Mesenchymal stem cell (in vitro differentiated cells and primary cell): ENCODE measurements around the gene VWA3A.

Source experiments
- DNase-seq: peaks from one replicate; pipeline ENCODE4 v3.0.0-alpha.2; 2013
- H2AFZ ChIP-seq: one replicate; pipeline ENCODE4 v1.6.1; 2013; ENCODE audit warnings: low read depth, mild to moderate bottlenecking, control low read depth, inconsistent platforms, low read length, moderate library complexity
- H2AK5ac ChIP-seq: 2 replicates; pipeline ENCODE4 v1.6.1; 2013; ENCODE audit warnings: low read length, moderate library complexity, mild to moderate bottlenecking, inconsistent platforms; ENCODE audit not compliant: severe bottlenecking
- H2BK120ac ChIP-seq: one replicate; pipeline ENCODE4 v1.6.1; 2013; ENCODE audit warnings: low read depth, mild to moderate bottlenecking, inconsistent platforms, low read length, moderate library complexity
- H2BK12ac ChIP-seq, 2 experiments: one replicate each; pipeline ENCODE4 v1.6.1; 2013; ENCODE audit warnings: inconsistent platforms in 2 of 2, low read length in 2 of 2, mild to moderate bottlenecking in 2 of 2, moderate library complexity in 2 of 2, control low read depth in 1 of 2
- H2BK15ac ChIP-seq: one replicate; pipeline ENCODE4 v1.6.1; 2013; ENCODE audit warnings: mild to moderate bottlenecking, low read depth, inconsistent platforms; ENCODE audit not compliant: poor library complexity, severe bottlenecking
- H2BK5ac ChIP-seq: 2 replicates; pipeline ENCODE4 v1.6.1; 2013; ENCODE audit warnings: low read depth, mild to moderate bottlenecking, low read length, control low read depth, inconsistent platforms; ENCODE audit not compliant: poor library complexity, severe bottlenecking
- H3K14ac ChIP-seq, 2 experiments: one replicate each; pipeline ENCODE4 v1.6.1; 2013; ENCODE audit warnings: inconsistent platforms in 2 of 2, low read length in 2 of 2, control low read depth in 1 of 2, mild to moderate bottlenecking in 1 of 2, moderate library complexity in 1 of 2
- H3K18ac ChIP-seq, 2 experiments: one replicate each; pipeline ENCODE4 v1.6.1; 2013; ENCODE audit warnings: inconsistent platforms in 2 of 2, low read length in 2 of 2, control low read depth in 1 of 2, low read depth in 1 of 2, mild to moderate bottlenecking in 1 of 2
- H3K23ac ChIP-seq, 2 experiments: one replicate each; pipeline ENCODE4 v1.6.1; 2013; ENCODE audit warnings: inconsistent platforms in 2 of 2, low read length in 2 of 2, mild to moderate bottlenecking in 2 of 2, moderate library complexity in 2 of 2, control low read depth in 1 of 2
- H3K27ac ChIP-seq: 2 replicates; pipeline ENCODE4 v1.5.1; 2013; ENCODE audit warnings: mild to moderate bottlenecking, moderate library complexity, low read length, control low read depth, inconsistent platforms; ENCODE audit not compliant: poor library complexity, severe bottlenecking
- H3K27me3 ChIP-seq, 2 experiments: 2 replicates each; pipeline versions ENCODE4 v1.6.1 to v1.7.0; 2013; ENCODE audit warnings: low read length in 2 of 2, mild to moderate bottlenecking in 2 of 2, moderate library complexity in 2 of 2, control low read depth in 1 of 2, inconsistent platforms in 1 of 2; ENCODE audit not compliant: control insufficient read depth in 1 of 2, insufficient read depth in 1 of 2
- H3K36me3 ChIP-seq, 2 experiments: 2 replicates each; pipeline versions ENCODE4 v1.6.1 to v1.7.0; 2013; ENCODE audit warnings: low read length in 2 of 2, control low read depth in 1 of 2, inconsistent platforms in 1 of 2, low read depth in 1 of 2, mild to moderate bottlenecking in 1 of 2; ENCODE audit not compliant: insufficient read depth in 2 of 2, control insufficient read depth in 1 of 2
- H3K4ac ChIP-seq, 2 experiments: one replicate each; pipeline ENCODE4 v1.6.1; 2013; ENCODE audit warnings: inconsistent platforms in 2 of 2, low read length in 2 of 2, mild to moderate bottlenecking in 2 of 2, moderate library complexity in 2 of 2, control low read depth in 1 of 2, low read depth in 1 of 2
- H3K4me1 ChIP-seq: 2 replicates; pipeline ENCODE4 v1.6.1; 2013; ENCODE audit warnings: low read depth, low read length, control low read depth; ENCODE audit not compliant: control insufficient read depth, insufficient read depth
- H3K4me2 ChIP-seq: 2 replicates; pipeline ENCODE4 v1.6.1; 2013; ENCODE audit warnings: low read length, mild to moderate bottlenecking, inconsistent platforms; ENCODE audit not compliant: poor library complexity, severe bottlenecking
- H3K4me3 ChIP-seq, 2 experiments: 2 replicates each; pipeline versions ENCODE4 v1.5.1 to v1.7.0; 2013; ENCODE audit warnings: low read length in 2 of 2, mild to moderate bottlenecking in 2 of 2, control low read depth in 1 of 2, low read depth in 1 of 2; ENCODE audit not compliant: insufficient read depth in 1 of 2
- H3K79me1 ChIP-seq: replicated peaks from 2 replicates; pipeline ENCODE4 v1.6.1; 2013; ENCODE audit warnings: mild to moderate bottlenecking, control low read depth, low read length, inconsistent platforms; ENCODE audit not compliant: poor library complexity, severe bottlenecking
- H3K9ac ChIP-seq: 2 replicates; pipeline ENCODE4 v1.7.0; 2013; ENCODE audit warnings: mild to moderate bottlenecking, low read length, moderate library complexity
- H3K9me3 ChIP-seq: 2 replicates; pipeline ENCODE4 v1.7.0; 2013; ENCODE audit warnings: mild to moderate bottlenecking, low read length; ENCODE audit not compliant: control insufficient read depth
- H4K8ac ChIP-seq: one replicate; pipeline ENCODE4 v1.6.1; 2013; ENCODE audit warnings: inconsistent platforms, mild to moderate bottlenecking, low read length, moderate library complexity
- H4K91ac ChIP-seq: one replicate; pipeline ENCODE4 v1.6.1; 2013; ENCODE audit warnings: mild to moderate bottlenecking, low read length, inconsistent platforms
- WGBS: methylation state at CpG from one replicate; pipeline ENCODE4 v1.1.7; 2013; ENCODE audit warnings: mixed read lengths; 5-methylcytosine and 5-hydroxymethylcytosine counted together

VWA3A gene

DNA sequence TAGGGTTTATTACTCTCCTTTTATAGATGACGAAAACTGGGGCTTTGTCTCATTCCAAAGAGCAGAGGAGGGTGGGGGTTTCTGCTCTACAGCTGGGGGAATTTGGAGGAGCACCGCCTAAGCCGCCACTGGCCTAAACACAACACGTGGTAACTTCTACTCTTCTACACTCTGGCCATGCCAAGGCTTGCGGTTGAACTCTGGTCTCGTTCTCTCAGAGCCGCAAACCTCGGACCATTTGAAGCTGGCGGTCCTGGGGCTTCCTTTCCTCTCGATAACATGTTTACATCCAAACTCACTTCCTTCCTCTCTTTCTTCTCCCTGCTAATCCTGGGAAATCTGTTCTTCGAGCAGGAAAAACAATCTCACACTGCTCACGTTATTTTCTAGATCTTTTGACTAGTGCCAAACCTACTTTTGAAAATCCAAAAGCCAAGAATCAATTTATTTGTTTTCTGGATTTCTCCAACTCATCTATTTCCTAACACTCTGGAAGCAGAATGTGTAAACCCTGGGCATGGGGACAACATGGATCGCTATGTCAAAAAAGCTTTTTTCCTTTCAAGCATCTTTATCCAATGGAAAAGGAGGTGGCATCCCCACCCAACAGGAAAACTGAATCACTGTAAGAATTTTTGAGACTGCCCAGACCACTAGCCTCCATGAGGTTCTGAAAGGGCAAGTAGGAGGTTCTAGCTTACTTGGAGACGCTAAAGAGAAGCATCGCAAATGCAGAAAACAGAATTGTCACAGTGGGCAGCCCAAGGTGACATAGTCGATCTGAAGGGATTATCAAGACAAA lies 100.1 kb downstream of the VWA3A start:
- Histone ChIP-seq H3K9me3 (no peaks in the 10 kb centered on the region), H2BK5ac (no peak overlapping the region), H4K8ac (peak overlapping the region; percentile 57), H3K14ac (no peak overlapping the region), H3K4me3 (peak overlapping the region in 1 of 2 experiments; percentile 74), H3K4ac (no peak overlapping the region), H3K79me1 (no peaks in the 10 kb centered on the region), H3K4me2 (peak overlapping the region; percentile 33), H2AFZ (no peak overlapping the region), H2AK5ac (no peak overlapping the region), H3K36me3 (no peaks in the 10 kb centered on the region), H3K23ac (no peak overlapping the region), H2BK12ac (no peak overlapping the region), H3K18ac (no peak overlapping the region), H3K4me1 (peaks cover 14% of the 10 kb centered on the region), H3K27ac (no peak overlapping the region), H3K9ac (peak overlapping the region; percentile 94), H3K27me3 (no peaks in the 10 kb centered on the region), H4K91ac (no peak overlapping the region), H2BK15ac (no peak overlapping the region), H2BK120ac (no peak overlapping the region)
- WGBS = 63% methylated on average over 16 of the region's 16 CpGs
- DNase-seq = peak; percentile 83

DNA sequence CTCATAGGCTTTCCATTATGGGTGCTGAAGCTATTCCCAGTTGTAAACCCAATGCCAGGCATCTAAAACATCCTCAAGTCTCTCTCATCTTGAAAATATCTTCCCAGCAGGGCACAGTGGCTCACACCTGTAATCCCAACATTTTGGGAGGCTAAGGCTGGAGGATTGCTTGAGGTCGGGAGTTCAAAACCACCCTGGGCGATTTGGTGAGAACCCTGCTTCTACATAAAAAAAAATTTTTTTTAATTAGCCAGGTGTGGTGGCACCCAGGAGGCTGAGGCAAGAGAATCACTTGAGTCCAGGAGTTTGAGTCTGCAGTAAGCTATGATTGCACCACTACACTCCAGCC lies 100.7 kb downstream of the VWA3A start:
- Histone ChIP-seq H2BK15ac (no peak overlapping the region), H2BK120ac (no peak overlapping the region), H3K18ac (no peak overlapping the region), H3K27ac (no peak overlapping the region), H3K14ac (no peak overlapping the region), H3K4me3 (peak overlapping the region in 1 of 2 experiments; percentile 74), H3K36me3 (no peaks in the 10 kb centered on the region), H3K79me1 (no peaks in the 10 kb centered on the region), H3K4me1 (peaks cover 14% of the 10 kb centered on the region), H2BK5ac (no peak overlapping the region), H3K23ac (no peak overlapping the region), H2AFZ (no peak overlapping the region), H3K9ac (peak overlapping the region; percentile 94), H2AK5ac (no peak overlapping the region), H3K4me2 (no peak overlapping the region), H2BK12ac (no peak overlapping the region), H4K8ac (no peak overlapping the region), H4K91ac (no peak overlapping the region), H3K4ac (no peak overlapping the region), H3K9me3 (no peaks in the 10 kb centered on the region), H3K27me3 (no peaks in the 10 kb centered on the region)
- 100% methylated on average over 1 of the region's 2 CpGs for WGBS
- no peak for DNase-seq

DNA sequence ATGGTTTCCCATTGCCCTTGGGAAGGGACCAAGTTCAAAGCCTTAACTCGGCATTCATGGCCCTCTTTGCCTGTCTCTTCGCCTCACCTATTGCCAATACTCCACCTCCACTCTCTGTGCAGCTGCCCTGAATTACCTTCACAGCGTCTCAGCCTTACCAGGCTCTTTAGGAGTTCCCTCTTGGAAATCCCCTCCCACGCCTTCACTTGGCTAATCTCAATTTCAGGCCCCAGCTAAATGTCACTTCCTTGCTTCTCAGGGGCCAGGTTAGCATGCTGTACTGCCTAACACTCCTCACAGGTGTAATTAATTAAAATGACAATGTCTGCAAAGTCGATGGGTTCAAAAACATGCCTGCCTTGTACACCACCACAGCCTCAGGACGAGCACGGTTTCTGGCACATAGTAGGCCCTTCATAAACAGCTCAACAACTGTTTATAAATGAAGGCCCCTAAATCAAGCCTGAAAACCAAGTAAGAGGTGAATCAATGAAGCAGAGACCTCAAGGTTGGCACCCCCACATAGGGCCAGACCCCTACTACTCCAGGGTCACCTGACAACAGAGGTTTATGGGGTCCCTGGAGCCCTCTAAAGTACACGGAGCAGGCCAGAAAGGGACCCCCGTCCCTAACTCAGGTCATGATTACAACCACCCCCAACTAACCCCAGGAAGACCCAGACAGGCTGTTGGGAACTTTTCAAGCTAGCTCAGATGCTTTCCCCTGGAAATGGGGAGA lies 102.5 kb downstream of the VWA3A start:
- H3K23ac ChIP-seq = no peak overlapping the region
- DNase-seq = no peak
- no peak overlapping the region for H3K4ac ChIP-seq
- H3K9ac ChIP-seq = peak overlapping the region; percentile 15
- no peak overlapping the region for H3K4me3 ChIP-seq
- no peaks in the 10 kb centered on the region for H3K79me1 ChIP-seq
- no peak overlapping the region for H4K91ac ChIP-seq
- H2BK120ac ChIP-seq = no peak overlapping the region
- H3K36me3 ChIP-seq = no peaks in the 10 kb centered on the region
- H2BK12ac ChIP-seq = peak overlapping the region in 1 of 2 experiments; percentile 45
- H2AK5ac ChIP-seq = peak overlapping the region; percentile 54
- H3K14ac ChIP-seq = no peak overlapping the region
- no peak overlapping the region for H3K4me2 ChIP-seq
- H2AFZ ChIP-seq = no peak overlapping the region
- no peak overlapping the region for H2BK5ac ChIP-seq
- H3K9me3 ChIP-seq = no peaks in the 10 kb centered on the region
- H2BK15ac ChIP-seq = no peak overlapping the region
- H3K4me1 ChIP-seq = peaks cover 12% of the 10 kb centered on the region
- H3K27me3 ChIP-seq = no peaks in the 10 kb centered on the region
- no peak overlapping the region for H3K18ac ChIP-seq
- H4K8ac ChIP-seq = no peak overlapping the region
- no peak overlapping the region for H3K27ac ChIP-seq
- WGBS = 80% methylated on average over 9 of the region's 9 CpGs

DNA sequence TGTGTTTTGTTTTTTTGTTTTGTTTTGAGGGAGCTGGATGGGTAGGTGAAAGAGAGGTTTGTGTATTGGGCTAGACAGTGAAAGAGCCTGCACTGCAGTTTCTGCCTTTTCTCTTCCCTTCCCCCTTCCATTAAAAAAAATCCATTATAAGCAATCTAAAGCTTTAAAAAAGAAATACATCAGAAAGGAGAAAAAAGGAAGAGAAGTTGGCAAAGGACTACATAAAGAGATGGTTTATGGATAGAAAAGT lies 103.0 kb downstream of the VWA3A start:
- Histone ChIP-seq H3K27me3 (no peaks in the 10 kb centered on the region), H3K36me3 (no peaks in the 10 kb centered on the region), H3K27ac (no peak overlapping the region), H2BK12ac (no peak overlapping the region), H3K79me1 (no peaks in the 10 kb centered on the region), H2BK120ac (no peak overlapping the region), H4K91ac (no peak overlapping the region), H3K4me2 (no peak overlapping the region), H2AFZ (no peak overlapping the region), H3K4ac (no peak overlapping the region), H3K23ac (no peak overlapping the region), H3K9me3 (no peaks in the 10 kb centered on the region), H2AK5ac (peak overlapping the region; percentile 54), H3K9ac (peak overlapping the region; percentile 15), H3K18ac (no peak overlapping the region), H2BK15ac (no peak overlapping the region), H4K8ac (no peak overlapping the region), H2BK5ac (no peak overlapping the region), H3K14ac (no peak overlapping the region), H3K4me1 (peaks cover 8% of the 10 kb centered on the region), H3K4me3 (no peak overlapping the region)
- DNase-seq = no peak
